HG02943 (cell line): ENCODE results near the gene PELI2.

Experiments
- ATAC-seq: cut with Tn5 transposase; IDR thresholded peaks from one replicate; pipeline ENCODE4 v1.9.1; 2021; ENCODE audit warnings: mild to moderate bottlenecking, low read depth, moderate library complexity; ENCODE audit not compliant: unreplicated experiment

PELI2 gene

GRCh38 chr14:56199095-56199981 is 81.1 kb downstream of the PELI2 start:
- peak; percentile 47 for ATAC-seq

GRCh38 chr14:56199982-56200577 is 81.9 kb downstream of the PELI2 start:
- ATAC-seq: peak; percentile 58

GRCh38 chr14:56202256-56202655 is 84.0 kb downstream of the PELI2 start:
- no peak for ATAC-seq

- ATAC-seq: no peak
Observed at GRCh38 chr14:56205881-56206280, 87.7 kb downstream of the PELI2 start.

GRCh38 chr14:56206596-56206995 is 88.4 kb downstream of the PELI2 start:
- ATAC-seq: no peak

- no peak for ATAC-seq
Observed at GRCh38 chr14:56207626-56208292, 89.5 kb downstream of the PELI2 start.

- no peak for ATAC-seq
Observed at GRCh38 chr14:56208520-56208919, 90.3 kb downstream of the PELI2 start.

- ATAC-seq: no peak
Observed at GRCh38 chr14:56210571-56210970, 92.4 kb downstream of the PELI2 start.

- ATAC-seq: no peak
Observed at GRCh38 chr14:56211084-56211483, 92.9 kb downstream of the PELI2 start.

- no peak for ATAC-seq
Observed at GRCh38 chr14:56211844-56212243, 93.6 kb downstream of the PELI2 start.

GRCh38 chr14:56212521-56212920 is 94.3 kb downstream of the PELI2 start:
- no peak for ATAC-seq

GRCh38 chr14:56213306-56213705 is 95.1 kb downstream of the PELI2 start:
- no peak for ATAC-seq

- ATAC-seq: no peak
Observed at GRCh38 chr14:56215180-56215579, 97.0 kb downstream of the PELI2 start.

- no peak for ATAC-seq
Observed at GRCh38 chr14:56216626-56217379, 98.6 kb downstream of the PELI2 start.

- ATAC-seq: no peak
Observed at GRCh38 chr14:56217380-56218045, 99.3 kb downstream of the PELI2 start.

- no peak for ATAC-seq
Observed at GRCh38 chr14:56219666-56220413, 101.6 kb downstream of the PELI2 start.

GRCh38 chr14:56221382-56222128 is 103.3 kb downstream of the PELI2 start:
- ATAC-seq: no peak

- no peak for ATAC-seq
Observed at GRCh38 chr14:56224229-56224628, 106.0 kb downstream of the PELI2 start.
